ENCODE measurements around the gene XPR1. TPM values are rescaled to one million over a fixed set of nuclear protein-coding genes. Genes with fewer than 3 reads are reported as not detected.

The XPR1 gene
- total RNA-seq, 4 donors from 2014 or later, result 17.2 to 28.3 (median 26.6) TPM

- Histone ChIP-seq H3K36me3 (peaks cover 0 to 21% of the 10 kb centered on the region in 2 donors), H3K4me1 (no peaks in the 10 kb centered on the region), H3K27me3 (no peaks in the 10 kb centered on the region), H3K4me3 (no peak overlapping the region), H3K9me3 (no peaks in the 10 kb centered on the region), H3K27ac (no peak overlapping the region)
- WGBS, 2 donors (ENCODE audit: low coverage in 1 of 2), result 88 to 97% methylated on average over 2 to 4 of the region's 4 CpGs
- TF ChIP-seq EP300 (IDR thresholded peaks at IDR 0.05) (no peak), POLR2A (IDR thresholded peaks at IDR 0.05) (no peak), POLR2AphosphoS5 (IDR thresholded peaks at IDR 0.05) (no peak)
- TF ChIP-seq, protein P1, sequence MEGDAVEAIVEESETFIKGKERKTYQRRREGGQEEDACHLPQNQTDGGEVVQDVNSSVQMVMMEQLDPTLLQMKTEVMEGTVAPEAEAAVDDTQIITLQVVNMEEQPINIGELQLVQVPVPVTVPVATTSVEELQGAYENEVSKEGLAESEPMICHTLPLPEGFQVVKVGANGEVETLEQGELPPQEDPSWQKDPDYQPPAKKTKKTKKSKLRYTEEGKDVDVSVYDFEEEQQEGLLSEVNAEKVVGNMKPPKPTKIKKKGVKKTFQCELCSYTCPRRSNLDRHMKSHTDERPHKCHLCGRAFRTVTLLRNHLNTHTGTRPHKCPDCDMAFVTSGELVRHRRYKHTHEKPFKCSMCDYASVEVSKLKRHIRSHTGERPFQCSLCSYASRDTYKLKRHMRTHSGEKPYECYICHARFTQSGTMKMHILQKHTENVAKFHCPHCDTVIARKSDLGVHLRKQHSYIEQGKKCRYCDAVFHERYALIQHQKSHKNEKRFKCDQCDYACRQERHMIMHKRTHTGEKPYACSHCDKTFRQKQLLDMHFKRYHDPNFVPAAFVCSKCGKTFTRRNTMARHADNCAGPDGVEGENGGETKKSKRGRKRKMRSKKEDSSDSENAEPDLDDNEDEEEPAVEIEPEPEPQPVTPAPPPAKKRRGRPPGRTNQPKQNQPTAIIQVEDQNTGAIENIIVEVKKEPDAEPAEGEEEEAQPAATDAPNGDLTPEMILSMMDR (IDR thresholded peaks at IDR 0.05), result no peak
- ATAC-seq, result no peak
These were observed 207.7 kb downstream of the XPR1 start for GRCh38 chr1:180839547-180839946.

DNA sequence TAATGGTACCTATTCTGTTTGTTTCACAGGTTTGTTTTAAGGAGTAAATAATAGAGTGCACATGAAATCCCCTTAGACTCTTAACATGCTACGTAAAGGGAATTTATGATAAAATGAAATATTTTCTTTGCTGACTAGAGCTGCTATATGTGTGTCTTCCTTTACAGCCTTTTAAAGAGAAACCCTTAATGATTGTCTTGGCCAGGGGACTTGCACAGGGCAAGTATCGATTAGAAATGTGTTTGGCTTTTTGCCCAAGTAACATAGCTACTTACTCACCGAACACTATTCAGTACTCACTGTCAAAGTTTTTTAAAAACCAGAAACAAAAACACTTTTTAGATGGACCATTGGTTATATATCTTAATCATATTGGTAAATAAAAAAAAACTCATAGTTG is 209.6 kb downstream of the XPR1 start:
- Histone ChIP-seq H3K4me1 (no peaks in the 10 kb centered on the region), H3K9me3 (no peaks in the 10 kb centered on the region), H3K36me3 (peaks cover 0 to 3% of the 10 kb centered on the region in 2 donors), H3K27ac (no peak overlapping the region), H3K27me3 (no peaks in the 10 kb centered on the region), H3K4me3 (no peak overlapping the region)
- 81 to 83% methylated on average over 3 of the region's 3 CpGs for WGBS, 2 donors (ENCODE audit: low coverage in 1 of 2)
- TF ChIP-seq EP300 (IDR thresholded peaks at IDR 0.05), result no peak
- TF ChIP-seq, protein P1 (IDR thresholded peaks at IDR 0.05), result no peak
- no peak for TF ChIP-seq POLR2A (IDR thresholded peaks at IDR 0.05)
- no peak for TF ChIP-seq POLR2AphosphoS5 (IDR thresholded peaks at IDR 0.05)
- ATAC-seq, result no peak

DNA sequence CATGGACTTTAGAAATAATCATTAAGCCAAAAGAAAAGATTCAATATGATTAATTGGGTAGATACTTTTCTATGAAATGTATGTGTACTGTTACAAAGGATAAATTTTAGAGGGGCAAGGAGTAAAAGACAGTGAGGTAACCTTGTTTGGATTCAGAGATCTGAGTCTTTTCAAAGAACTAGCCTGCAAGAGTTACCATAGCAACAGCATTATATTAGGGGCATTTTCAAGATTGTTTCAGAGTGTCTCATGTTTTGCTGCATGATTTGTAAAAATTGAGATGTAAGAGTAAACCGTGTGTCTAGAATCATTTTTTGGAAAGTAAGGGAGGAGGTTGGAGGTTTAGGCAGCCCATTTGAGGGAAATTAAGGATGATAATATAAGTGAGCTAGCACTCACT is 210.2 kb downstream of the XPR1 start:
- 32 to 40% methylated on average over 1 of the region's 1 CpG for WGBS, 2 donors (ENCODE audit: low coverage in 1 of 2)
- no peak for ATAC-seq
- Histone ChIP-seq H3K27ac (no peak overlapping the region), H3K36me3 (no peaks in the 10 kb centered on the region), H3K9me3 (no peaks in the 10 kb centered on the region), H3K27me3 (no peaks in the 10 kb centered on the region), H3K4me1 (no peaks in the 10 kb centered on the region), H3K4me3 (no peak overlapping the region)
- TF ChIP-seq EP300 (IDR thresholded peaks at IDR 0.05) (no peak), POLR2AphosphoS5 (IDR thresholded peaks at IDR 0.05) (no peak), POLR2A (IDR thresholded peaks at IDR 0.05) (no peak)
- TF ChIP-seq, protein P1 (IDR thresholded peaks at IDR 0.05), result no peak

- 52% methylated on average over 5 of the region's 5 CpGs for WGBS, 2 donors (ENCODE audit: low coverage in 1 of 2)
- H3K27me3 ChIP-seq, result no peaks in the 10 kb centered on the region
These were observed 210.9 kb downstream of the XPR1 start for GRCh38 chr1:180842491-180843275.

More at GRCh38 chr1:180842491-180843275, 210.9 kb downstream of the XPR1 start:
- H3K4me3 ChIP-seq, result no peak overlapping the region
- no peak for ATAC-seq
- H3K9me3 ChIP-seq, result no peaks in the 10 kb centered on the region
- H3K36me3 ChIP-seq, result no peaks in the 10 kb centered on the region
- no peak for TF ChIP-seq POLR2AphosphoS5 (IDR thresholded peaks at IDR 0.05)
- TF ChIP-seq, protein P1 (IDR thresholded peaks at IDR 0.05), result no peak
- TF ChIP-seq EP300 (IDR thresholded peaks at IDR 0.05), result no peak
- no peak for TF ChIP-seq POLR2A (IDR thresholded peaks at IDR 0.05)
- H3K27ac ChIP-seq, result no peak overlapping the region
- no peaks in the 10 kb centered on the region for H3K4me1 ChIP-seq

Data from gastroesophageal sphincter (tissue), 4 donors.